Stimulated activated CD4-positive, alpha-beta T cell treated with anti-CD3 and anti-CD28 coated beads, TNF-alpha, amount 100 ng/mL, for 1 hour (primary cell): ENCODE data around the gene VEGFB.

ENCODE experiments used
- DNase-seq, 3 donors: peaks; one replicate each; pipeline ENCODE4 v3.0.0-alpha.2; 2020; ENCODE audit warnings: low read depth in 3 of 3, low spot score in 1 of 3

VEGFB gene

GRCh38 chr11:64276653-64277431 is 42.5 kb downstream of the VEGFB start:
- DNase-seq = no peak

- no peak for DNase-seq
These were observed 44.3 kb downstream of the VEGFB start for GRCh38 chr11:64278576-64279190.

DNA sequence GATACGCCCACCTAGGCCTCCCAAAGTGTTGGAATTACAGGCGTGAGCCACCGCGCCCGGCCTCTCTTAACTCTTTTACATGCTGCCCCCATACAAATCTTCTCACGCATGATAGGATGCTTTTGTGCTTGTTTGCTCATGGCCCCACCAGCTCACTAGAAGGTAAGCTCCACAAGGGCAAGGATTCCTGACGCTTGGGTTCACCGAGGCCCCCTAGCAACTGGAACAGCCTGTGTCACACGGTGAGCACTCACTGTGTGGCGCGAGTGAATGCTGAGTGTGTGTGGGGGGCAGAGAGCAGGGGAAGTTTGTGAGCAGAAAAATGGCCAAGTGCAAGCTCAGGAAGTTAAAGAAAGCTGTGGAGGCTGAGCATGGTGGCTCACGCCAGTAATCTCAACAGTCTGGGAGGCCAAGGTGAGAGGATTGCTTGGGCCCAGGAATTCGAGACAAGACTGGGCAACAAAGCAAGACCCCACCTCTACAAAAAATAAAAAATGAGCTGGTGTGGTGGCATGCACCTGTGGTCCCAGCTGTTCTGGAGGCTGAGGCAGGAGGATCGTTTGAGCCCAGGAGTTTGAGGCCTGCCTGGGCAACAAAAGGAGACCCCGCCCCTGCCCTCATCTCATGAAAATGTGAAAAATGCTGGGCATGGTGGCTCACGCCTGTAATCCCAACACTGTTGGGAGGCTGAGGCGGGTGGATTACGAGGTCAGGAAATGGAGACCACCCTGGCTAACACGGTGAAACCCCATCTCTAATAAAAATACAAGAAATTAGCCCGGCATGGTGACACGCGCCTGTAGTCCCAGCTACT is 47.8 kb downstream of the VEGFB start:
- DNase-seq = no peak

DNA sequence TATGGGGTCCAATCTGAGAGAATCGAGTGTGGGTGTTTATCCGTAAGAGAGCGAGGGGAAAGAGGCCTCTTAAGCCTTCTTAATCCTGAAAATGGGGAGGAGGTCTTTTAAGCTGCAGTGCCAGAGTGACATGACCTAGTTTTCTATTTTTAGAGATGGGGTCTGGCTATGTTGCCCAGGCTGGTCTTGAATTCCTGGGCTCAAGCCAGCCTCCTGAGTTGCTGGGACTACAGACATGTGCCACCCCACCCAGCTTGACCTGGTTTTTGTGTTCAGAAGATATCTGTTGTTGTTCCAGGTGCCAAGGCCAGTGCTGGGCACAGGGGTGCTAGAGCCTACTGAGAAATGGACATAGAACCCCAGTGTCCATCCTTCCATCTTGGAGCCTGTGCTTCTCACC is 48.7 kb downstream of the VEGFB start:
- DNase-seq = no peak

DNA sequence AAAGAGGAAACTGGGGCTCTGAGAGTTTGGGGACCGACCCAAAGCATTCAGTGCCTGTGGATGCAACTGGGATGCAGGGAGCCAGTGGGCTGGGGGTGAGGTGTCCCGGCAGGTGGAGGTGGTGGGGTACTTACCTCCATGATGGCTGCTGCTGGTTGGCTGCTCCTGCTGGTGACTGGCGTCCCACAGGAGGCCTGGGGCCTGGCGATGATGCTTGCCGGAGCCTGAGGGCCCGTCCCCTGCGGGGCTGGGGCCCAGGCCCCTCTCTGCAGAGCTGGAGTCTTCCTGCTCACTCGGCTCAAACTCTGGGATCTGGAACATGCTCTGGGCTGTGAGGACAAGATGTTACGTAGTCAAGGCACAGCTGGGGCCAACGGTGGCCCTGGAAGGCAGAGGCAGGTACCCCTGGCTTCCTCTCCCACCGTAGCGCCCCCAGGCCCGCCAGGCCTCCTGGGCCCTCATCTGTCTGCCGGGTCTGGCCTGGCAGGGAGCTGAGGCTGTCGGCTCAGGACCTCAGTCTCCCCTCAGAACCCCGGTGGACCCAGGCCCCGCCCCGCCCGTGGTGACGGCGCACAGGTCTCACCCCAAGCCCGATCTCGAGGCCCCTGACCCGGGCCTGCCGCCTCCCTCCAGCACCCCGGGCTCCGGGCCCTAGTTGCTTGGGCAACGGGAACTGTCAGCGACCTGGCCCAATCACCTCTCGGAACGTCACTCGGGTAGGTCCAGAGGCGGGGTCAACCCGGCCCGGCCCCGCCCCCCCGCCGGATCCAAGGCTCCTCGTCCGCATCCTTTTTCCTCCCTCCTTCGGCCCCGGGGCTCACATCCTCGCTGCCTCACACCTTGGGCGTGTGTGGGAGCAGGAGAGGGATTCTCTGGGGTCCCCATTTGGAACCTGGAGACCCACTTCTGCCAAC is 49.9 kb downstream of the VEGFB start, which contains the start of gene BAD:
Gene BAD, minus strand, starts transcription at position 618 of the 914 bp plus-strand sequence. Its CDS starts 297 bp downstream, at position 321.
- peak; percentile 82 to 91 (median 85) for DNase-seq

GRCh38 chr11:64284962-64285884 is 50.8 kb downstream of the VEGFB start, which contains the start of gene GPR137:
Gene GPR137, plus strand, starts transcription at chr11:64285848. Its CDS starts 677 bp downstream, at chr11:64286525.
- DNase-seq = peak; percentile 75 to 96 (median 85)

- DNase-seq = no peak
These were observed 51.8 kb downstream of the VEGFB start for GRCh38 chr11:64285885-64286800.

- no peak for DNase-seq
These were observed 52.4 kb downstream of the VEGFB start for GRCh38 chr11:64286801-64287159.

DNA sequence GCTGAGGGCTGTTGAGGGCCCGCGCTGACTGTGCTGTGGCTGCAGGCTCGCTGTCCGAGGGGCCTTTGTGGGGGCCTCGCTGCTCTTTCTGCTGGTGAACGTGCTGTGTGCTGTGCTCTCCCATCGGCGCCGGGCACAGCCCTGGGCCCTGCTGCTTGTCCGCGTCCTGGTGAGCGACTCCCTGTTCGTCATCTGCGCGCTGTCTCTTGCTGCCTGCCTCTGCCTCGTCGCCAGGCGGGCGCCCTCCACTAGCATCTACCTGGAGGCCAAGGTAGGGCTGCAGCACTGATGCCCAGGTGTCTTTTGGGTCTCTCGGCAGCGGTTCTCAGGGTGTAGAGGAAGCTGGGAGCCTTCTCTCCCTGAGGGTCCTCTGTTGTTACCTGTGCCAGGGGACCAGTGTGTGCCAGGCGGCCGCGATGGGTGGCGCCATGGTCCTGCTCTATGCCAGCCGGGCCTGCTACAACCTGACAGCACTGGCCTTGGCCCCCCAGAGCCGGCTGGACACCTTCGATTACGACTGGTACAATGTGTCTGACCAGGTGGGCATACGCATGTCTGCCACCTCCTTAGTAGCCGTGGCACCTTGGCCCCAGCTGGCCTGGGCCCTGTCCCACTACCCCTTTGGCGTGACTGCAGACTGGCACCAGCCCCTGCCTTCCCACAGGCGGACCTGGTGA is 53.4 kb downstream of the VEGFB start:
- DNase-seq = no peak

DNA sequence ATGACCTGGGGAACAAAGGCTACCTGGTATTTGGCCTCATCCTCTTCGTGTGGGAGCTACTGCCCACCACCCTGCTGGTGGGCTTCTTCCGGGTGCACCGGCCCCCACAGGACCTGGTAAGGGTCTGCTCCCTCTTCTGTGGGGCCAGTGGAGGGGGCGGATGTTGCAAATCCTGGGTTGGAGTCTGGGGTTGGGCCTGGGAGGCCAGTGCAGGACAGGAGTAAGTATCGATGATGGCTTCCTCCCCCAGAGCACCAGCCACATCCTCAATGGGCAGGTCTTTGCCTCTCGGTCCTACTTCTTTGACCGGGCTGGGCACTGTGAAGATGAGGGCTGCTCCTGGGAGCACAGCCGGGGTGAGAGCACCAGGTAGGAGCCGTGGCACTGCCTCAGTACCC is 54.0 kb downstream of the VEGFB start:
- DNase-seq = no peak
